Type B pancreatic cell (in vitro differentiated cells): ENCODE results near the gene MYL9. TPM values are rescaled to one million over a fixed set of nuclear protein-coding genes. Genes with fewer than 3 reads are reported as not detected.

Source experiments
- DNase-seq: peaks from one replicate; pipeline ENCODE4 v3.0.0; 2021; ENCODE audit warnings: mixed read lengths; ENCODE audit not compliant: unreplicated experiment; ENCODE audit errors: extremely low spot score
- H3K27ac Mint-ChIP-seq: 2 replicates; pipeline ENCODE4 v1.8.0; 2021; ENCODE audit warnings: mild to moderate bottlenecking, mixed read lengths
- H3K27me3 Mint-ChIP-seq: 2 replicates; pipeline ENCODE4 v1.8.0; 2021; ENCODE audit warnings: mixed read lengths
- H3K36me3 Mint-ChIP-seq: 2 replicates; pipeline ENCODE4 v1.8.0; 2021; ENCODE audit warnings: mixed read lengths
- H3K4me1 Mint-ChIP-seq: one replicate; pipeline ENCODE4 v1.8.0; 2021; ENCODE audit warnings: mixed read lengths; ENCODE audit not compliant: unreplicated experiment
- H3K4me3 Mint-ChIP-seq: 2 replicates; pipeline ENCODE4 v1.8.0; 2021; ENCODE audit warnings: mild to moderate bottlenecking, mixed read lengths
- H3K9me3 Mint-ChIP-seq: 2 replicates; pipeline ENCODE4 v1.8.0; 2021; ENCODE audit warnings: mixed read lengths
- CTCF ChIP-seq: fragments of 200-600 bp; sonication (generic); conservative IDR thresholded peaks from 2 replicates; pipeline ENCODE4 v1.5.0; 2021; ENCODE audit warnings: antibody characterized with exemption, mild to moderate bottlenecking
- total RNA-seq: library from RNA; stranded (reverse); gene quantifications from 2 replicates; pipeline ENCODE4 v1.2.1, GENCODE V29; 2021; ENCODE audit warnings: low replicate concordance

The MYL9 gene
- total RNA-seq, 1 donor from 2014 or later = 59.0 TPM

- H3K27me3 Mint-ChIP-seq = no peaks in the 10 kb centered on the region
- H3K36me3 Mint-ChIP-seq = peaks cover 9% of the 10 kb centered on the region
- DNase-seq = no peak
- no peak overlapping the region for H3K4me3 Mint-ChIP-seq
- H3K27ac Mint-ChIP-seq = peak overlapping the region; percentile 41
- H3K9me3 Mint-ChIP-seq = no peaks in the 10 kb centered on the region
- H3K4me1 Mint-ChIP-seq = no peaks in the 10 kb centered on the region
- no peak for TF ChIP-seq CTCF
Measured at GRCh38 chr20:36528176-36528874, 13.0 kb upstream of the MYL9 start.

GRCh38 chr20:36528875-36529417, 12.4 kb upstream of the MYL9 start:
- no peaks in the 10 kb centered on the region for H3K9me3 Mint-ChIP-seq
- no peaks in the 10 kb centered on the region for H3K4me1 Mint-ChIP-seq
- no peak for DNase-seq
- no peak overlapping the region for H3K4me3 Mint-ChIP-seq
- no peak for TF ChIP-seq CTCF
- H3K36me3 Mint-ChIP-seq = peaks cover 9% of the 10 kb centered on the region
- H3K27me3 Mint-ChIP-seq = no peaks in the 10 kb centered on the region
- peak overlapping the region; percentile 41 for H3K27ac Mint-ChIP-seq

GRCh38 chr20:36532388-36532787, 8.9 kb upstream of the MYL9 start:
- DNase-seq = no peak
- no peak for TF ChIP-seq CTCF
- Mint-ChIP-seq H3K9me3 (no peaks in the 10 kb centered on the region), H3K36me3 (peaks cover 6% of the 10 kb centered on the region), H3K27ac (no peak overlapping the region), H3K4me1 (no peaks in the 10 kb centered on the region), H3K27me3 (no peaks in the 10 kb centered on the region), H3K4me3 (no peak overlapping the region)

GRCh38 chr20:36532822-36533221, 8.5 kb upstream of the MYL9 start:
- Mint-ChIP-seq H3K27me3 (no peaks in the 10 kb centered on the region), H3K9me3 (no peaks in the 10 kb centered on the region)
- TF ChIP-seq CTCF = no peak

GRCh38 chr20:36538026-36538722, 3.1 kb upstream of the MYL9 start:
- Mint-ChIP-seq H3K36me3 (no peaks in the 10 kb centered on the region), H3K4me3 (no peak overlapping the region), H3K27ac (no peak overlapping the region), H3K27me3 (no peaks in the 10 kb centered on the region), H3K9me3 (no peaks in the 10 kb centered on the region), H3K4me1 (peaks cover 15% of the 10 kb centered on the region)
- DNase-seq = no peak
- peak; percentile 27 for TF ChIP-seq CTCF

More at GRCh38 chr20:36532822-36533221, 8.5 kb upstream of the MYL9 start:
- Mint-ChIP-seq H3K4me1 (no peaks in the 10 kb centered on the region), H3K36me3 (peaks cover 4% of the 10 kb centered on the region), H3K27ac (no peak overlapping the region), H3K4me3 (no peak overlapping the region)
- no peak for DNase-seq
